Measurements from ENCODE around the gene LMTK2.

The LMTK2 gene

DNA sequence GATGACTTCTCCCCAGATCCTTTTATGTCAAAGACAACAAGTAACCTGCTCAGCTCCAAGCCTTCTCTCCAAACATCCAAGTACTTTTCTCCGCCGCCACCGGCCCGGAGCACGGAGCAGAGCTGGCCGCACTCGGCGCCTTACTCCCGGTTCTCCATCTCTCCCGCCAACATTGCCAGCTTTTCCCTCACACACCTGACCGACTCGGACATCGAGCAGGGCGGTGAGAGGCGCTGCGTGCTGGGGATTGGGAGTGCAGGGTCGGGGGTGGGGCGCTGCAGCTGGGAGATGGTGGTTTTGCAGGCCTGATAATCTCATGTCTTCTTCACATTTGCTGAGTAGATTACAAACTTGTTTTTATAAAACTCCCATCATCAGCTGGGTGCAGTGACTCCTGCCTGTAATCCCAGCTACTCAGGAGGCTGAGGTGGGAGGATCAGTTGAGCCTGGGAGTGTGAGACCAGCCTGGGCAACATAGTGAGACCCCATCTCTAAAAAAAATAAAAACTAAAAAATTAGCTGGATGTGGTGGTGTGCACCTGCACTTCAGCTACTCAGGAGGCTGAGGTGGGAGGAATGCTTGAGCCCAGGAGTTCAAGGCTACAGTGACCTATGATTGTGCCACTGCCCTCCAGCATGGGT, 97.4 kb downstream of the LMTK2 start:
- no peaks in the 10 kb centered on the region for H3K79me2 ChIP-seq (ENCODE audit: insufficient read depth, low read length)
- H3F3A ChIP-seq (ENCODE audit: insufficient read depth) = peaks cover 37% of the 10 kb centered on the region
- no peak overlapping the region for H2AFZ ChIP-seq (ENCODE audit: low read depth, low read length, severe bottlenecking)
- no peaks in the 10 kb centered on the region for H3K36me3 ChIP-seq (ENCODE audit: low read length)
- peaks cover 36% of the 10 kb centered on the region for H4K20me1 ChIP-seq (ENCODE audit: low read depth, low read length)
- no peaks in the 10 kb centered on the region for H3K27me3 ChIP-seq (ENCODE audit: low read length)
- H3K27ac ChIP-seq (ENCODE audit: low read depth, low read length) = no peak overlapping the region
- no peak overlapping the region for H3K4me3 ChIP-seq (ENCODE audit: insufficient read depth, low read length, poor library complexity, severe bottlenecking)
- H3K9me3 ChIP-seq (ENCODE audit: insufficient read depth, low read length) = no peaks in the 10 kb centered on the region
- no peaks in the 10 kb centered on the region for H3K9me2 ChIP-seq (replicated peaks; ENCODE audit: insufficient read depth, low read length)
- no peak overlapping the region for H3K9ac ChIP-seq (ENCODE audit: low read length)
- TF ChIP-seq EZH2phosphoT487 (conservative IDR thresholded peaks at IDR 0.05; ENCODE audit: low read length) = no peak
- TF ChIP-seq, protein P1, sequence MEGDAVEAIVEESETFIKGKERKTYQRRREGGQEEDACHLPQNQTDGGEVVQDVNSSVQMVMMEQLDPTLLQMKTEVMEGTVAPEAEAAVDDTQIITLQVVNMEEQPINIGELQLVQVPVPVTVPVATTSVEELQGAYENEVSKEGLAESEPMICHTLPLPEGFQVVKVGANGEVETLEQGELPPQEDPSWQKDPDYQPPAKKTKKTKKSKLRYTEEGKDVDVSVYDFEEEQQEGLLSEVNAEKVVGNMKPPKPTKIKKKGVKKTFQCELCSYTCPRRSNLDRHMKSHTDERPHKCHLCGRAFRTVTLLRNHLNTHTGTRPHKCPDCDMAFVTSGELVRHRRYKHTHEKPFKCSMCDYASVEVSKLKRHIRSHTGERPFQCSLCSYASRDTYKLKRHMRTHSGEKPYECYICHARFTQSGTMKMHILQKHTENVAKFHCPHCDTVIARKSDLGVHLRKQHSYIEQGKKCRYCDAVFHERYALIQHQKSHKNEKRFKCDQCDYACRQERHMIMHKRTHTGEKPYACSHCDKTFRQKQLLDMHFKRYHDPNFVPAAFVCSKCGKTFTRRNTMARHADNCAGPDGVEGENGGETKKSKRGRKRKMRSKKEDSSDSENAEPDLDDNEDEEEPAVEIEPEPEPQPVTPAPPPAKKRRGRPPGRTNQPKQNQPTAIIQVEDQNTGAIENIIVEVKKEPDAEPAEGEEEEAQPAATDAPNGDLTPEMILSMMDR (IDR thresholded peaks at IDR 0.05; ENCODE audit: insufficient read depth, low read length, poor library complexity, severe bottlenecking) = no peak
- no peak overlapping the region for H3K4me2 ChIP-seq (ENCODE audit: low read depth, low read length, poor library complexity, severe bottlenecking)

DNA sequence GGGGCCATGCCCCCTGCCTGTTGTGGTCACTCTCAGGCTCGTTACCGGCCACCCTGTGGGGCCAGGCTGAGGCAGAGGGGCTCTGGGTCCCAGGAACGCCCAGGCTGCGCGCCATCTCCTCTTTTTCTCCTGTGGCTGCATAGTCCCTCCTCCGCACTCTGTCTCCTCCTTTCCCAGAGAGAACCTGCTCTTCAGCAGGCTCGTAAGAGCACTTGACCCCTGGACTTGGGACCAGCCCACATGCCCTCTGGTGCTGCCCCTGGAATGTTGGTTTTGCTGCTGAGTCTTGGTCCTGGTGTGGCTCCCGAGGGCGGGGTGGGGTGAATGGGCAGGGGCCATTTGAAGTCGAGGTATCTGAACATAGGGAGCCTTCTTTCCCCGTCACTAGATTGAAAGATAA, 98.0 kb downstream of the LMTK2 start:
- no peak overlapping the region for H3K9ac ChIP-seq (ENCODE audit: low read length)
- H3K9me2 ChIP-seq (replicated peaks; ENCODE audit: insufficient read depth, low read length) = no peaks in the 10 kb centered on the region
- no peaks in the 10 kb centered on the region for H3K27me3 ChIP-seq (ENCODE audit: low read length)
- no peaks in the 10 kb centered on the region for H3K79me2 ChIP-seq (ENCODE audit: insufficient read depth, low read length)
- no peaks in the 10 kb centered on the region for H3K36me3 ChIP-seq (ENCODE audit: low read length)
- TF ChIP-seq, protein P1 (IDR thresholded peaks at IDR 0.05; ENCODE audit: insufficient read depth, low read length, poor library complexity, severe bottlenecking) = no peak
- TF ChIP-seq EZH2phosphoT487 (conservative IDR thresholded peaks at IDR 0.05; ENCODE audit: low read length) = no peak
- no peak overlapping the region for H3K4me2 ChIP-seq (ENCODE audit: low read depth, low read length, poor library complexity, severe bottlenecking)
- peaks cover 30% of the 10 kb centered on the region for H4K20me1 ChIP-seq (ENCODE audit: low read depth, low read length)
- no peak overlapping the region for H2AFZ ChIP-seq (ENCODE audit: low read depth, low read length, severe bottlenecking)
- H3K9me3 ChIP-seq (ENCODE audit: insufficient read depth, low read length) = no peaks in the 10 kb centered on the region
- peaks cover 33% of the 10 kb centered on the region for H3F3A ChIP-seq (ENCODE audit: insufficient read depth)
- no peak overlapping the region for H3K4me3 ChIP-seq (ENCODE audit: insufficient read depth, low read length, poor library complexity, severe bottlenecking)
- H3K27ac ChIP-seq (ENCODE audit: low read depth, low read length) = no peak overlapping the region

- Histone ChIP-seq H3K9me3 (ENCODE audit: insufficient read depth, low read length) (no peaks in the 10 kb centered on the region), H2AFZ (ENCODE audit: low read depth, low read length, severe bottlenecking) (no peak overlapping the region), H3K27me3 (ENCODE audit: low read length) (no peaks in the 10 kb centered on the region), H4K20me1 (ENCODE audit: low read depth, low read length) (peaks cover 25% of the 10 kb centered on the region), H3K4me3 (ENCODE audit: insufficient read depth, low read length, poor library complexity, severe bottlenecking) (no peak overlapping the region), H3K36me3 (ENCODE audit: low read length) (no peaks in the 10 kb centered on the region), H3K4me2 (ENCODE audit: low read depth, low read length, poor library complexity, severe bottlenecking) (no peak overlapping the region), H3F3A (ENCODE audit: insufficient read depth) (peaks cover 27% of the 10 kb centered on the region), H3K9ac (ENCODE audit: low read length) (no peak overlapping the region), H3K27ac (ENCODE audit: low read depth, low read length) (no peak overlapping the region), H3K9me2 (replicated peaks; ENCODE audit: insufficient read depth, low read length) (no peaks in the 10 kb centered on the region), H3K79me2 (ENCODE audit: insufficient read depth, low read length) (no peaks in the 10 kb centered on the region)
- TF ChIP-seq, protein P1 (IDR thresholded peaks at IDR 0.05; ENCODE audit: insufficient read depth, low read length, poor library complexity, severe bottlenecking) = no peak
- TF ChIP-seq EZH2phosphoT487 (conservative IDR thresholded peaks at IDR 0.05; ENCODE audit: low read length) = no peak
Observed at GRCh38 chr7:98205162-98205845, 98.6 kb downstream of the LMTK2 start.

Data from SU-DHL-6 (cell line).